ENCODE data around the gene CD44. TPM values are rescaled to one million over a fixed set of nuclear protein-coding genes. Genes with fewer than 3 reads are reported as not detected.

Gene CD44
- total RNA-seq, 2 donors from 2014 or later = 321 to 613 TPM

- ATAC-seq (ENCODE audit: insufficient number of reproducible peaks, low FRiP score, low read depth) = peak; percentile 37
- no peaks in the 10 kb centered on the region for H3K36me3 ChIP-seq
- H3K4me1 ChIP-seq (ENCODE audit: control insufficient read depth in 1 of 2, low read depth in 2 of 2) = peaks cover 23 to 53% of the 10 kb centered on the region in 2 donors
Observed at GRCh38 chr11:35139722-35140282, 831 bp downstream of the CD44 start.

GRCh38 chr11:35141071-35141470 is 2.1 kb downstream of the CD44 start:
- peaks cover 23 to 65% of the 10 kb centered on the region in 2 donors for H3K4me1 ChIP-seq (ENCODE audit: control insufficient read depth in 1 of 2, low read depth in 2 of 2)
- TF ChIP-seq CTCF (IDR thresholded peaks at IDR 0.05) = no peak
- no peaks in the 10 kb centered on the region for H3K36me3 ChIP-seq
- peak overlapping the region; percentile 95 for H3K4me3 ChIP-seq
- ATAC-seq (ENCODE audit: insufficient number of reproducible peaks, low FRiP score, low read depth) = no peak
- no peak for DNase-seq (ENCODE audit: low spot score)
- no peaks in the 10 kb centered on the region for H3K27me3 ChIP-seq (replicated peaks; ENCODE audit: insufficient read depth)
- no peaks in the 10 kb centered on the region for H3K9me3 ChIP-seq
- H3K27ac ChIP-seq = peak overlapping the region; percentile 82 to 97

More at GRCh38 chr11:35139722-35140282, 831 bp downstream of the CD44 start:
- peak overlapping the region; percentile 95 for H3K4me3 ChIP-seq
- H3K27ac ChIP-seq = peak overlapping the region; percentile 96 to 97
- TF ChIP-seq CTCF (IDR thresholded peaks at IDR 0.05) = no peak
- no peaks in the 10 kb centered on the region for H3K27me3 ChIP-seq (replicated peaks; ENCODE audit: insufficient read depth)
- no peak for DNase-seq (ENCODE audit: low spot score)
- no peaks in the 10 kb centered on the region for H3K9me3 ChIP-seq

- no peaks in the 10 kb centered on the region for H3K9me3 ChIP-seq
- no peaks in the 10 kb centered on the region for H3K36me3 ChIP-seq
- ATAC-seq (ENCODE audit: insufficient number of reproducible peaks, low FRiP score, low read depth) (no peak), DNase-seq (ENCODE audit: low spot score) (no peak)
- H3K4me3 ChIP-seq = peak overlapping the region; percentile 95
- no peaks in the 10 kb centered on the region for H3K27me3 ChIP-seq (replicated peaks; ENCODE audit: insufficient read depth)
- H3K4me1 ChIP-seq (ENCODE audit: control insufficient read depth in 1 of 2, low read depth in 2 of 2) = peaks cover 23 to 70% of the 10 kb centered on the region in 2 donors
- H3K27ac ChIP-seq = peak overlapping the region; percentile 82 to 97
- no peak for TF ChIP-seq CTCF (IDR thresholded peaks at IDR 0.05)
Observed at GRCh38 chr11:35141571-35141971, 2.6 kb downstream of the CD44 start.

GRCh38 chr11:35142481-35143075 is 3.6 kb downstream of the CD44 start:
- no peak for TF ChIP-seq CTCF (IDR thresholded peaks at IDR 0.05)
- no peaks in the 10 kb centered on the region for H3K9me3 ChIP-seq
- H3K27ac ChIP-seq = peak overlapping the region; percentile 15 to 97
- H3K27me3 ChIP-seq (replicated peaks; ENCODE audit: insufficient read depth) = no peaks in the 10 kb centered on the region
- peaks cover 23 to 70% of the 10 kb centered on the region in 2 donors for H3K4me1 ChIP-seq (ENCODE audit: control insufficient read depth in 1 of 2, low read depth in 2 of 2)
- H3K36me3 ChIP-seq = no peaks in the 10 kb centered on the region
- ATAC-seq (ENCODE audit: insufficient number of reproducible peaks, low FRiP score, low read depth) (no peak), DNase-seq (ENCODE audit: low spot score) (no peak)
- H3K4me3 ChIP-seq = peak overlapping the region; percentile 95

GRCh38 chr11:35143297-35144135 is 4.5 kb downstream of the CD44 start:
- ATAC-seq (ENCODE audit: insufficient number of reproducible peaks, low FRiP score, low read depth) = no peak
- DNase-seq (ENCODE audit: low spot score) = no peak
- Histone ChIP-seq H3K4me3 (peak overlapping the region; percentile 40), H3K27ac (peak overlapping the region; percentile 10 to 97), H3K4me1 (ENCODE audit: control insufficient read depth in 1 of 2, low read depth in 2 of 2) (peaks cover 23 to 64% of the 10 kb centered on the region in 2 donors), H3K9me3 (no peaks in the 10 kb centered on the region), H3K27me3 (replicated peaks; ENCODE audit: insufficient read depth) (no peaks in the 10 kb centered on the region), H3K36me3 (no peaks in the 10 kb centered on the region)
- TF ChIP-seq CTCF (IDR thresholded peaks at IDR 0.05) = no peak

All from thoracic aorta (tissue), 2 donors.